BJ (cell line): Measurements from ENCODE around the gene LRTM2. TPM values are rescaled to one million over a fixed set of nuclear protein-coding genes. Genes with fewer than 3 reads are reported as not detected.

Experiments
- CTCF ChIA-PET: fragments of 350-600 bp; formaldehyde crosslinking; extraction: SDS; loops from one replicate; lab custom pipeline; 2021; ENCODE audit warnings: antibody characterized with exemption, inconsistent platforms; lab: Yijun Ruan, JAX
- POLR2A ChIA-PET: fragments of 300-600 bp; sonication (Branson Sonifier 250); formaldehyde crosslinking; extraction: SDS; loops from one replicate; lab custom pipeline; 2021; ENCODE audit warnings: antibody characterized with exemption; lab: Charles Lee
- DNase-seq: peaks from one replicate; pipeline ENCODE4 v3.0.0-alpha.2; 2011; ENCODE audit warnings: low read depth
- H3K27me3 ChIP-seq: 2 replicates; pipeline ENCODE4 v1.6.0; 2011; ENCODE audit warnings: low read length; ENCODE audit not compliant: control insufficient read depth, insufficient read depth
- H3K36me3 ChIP-seq: 2 replicates; pipeline ENCODE4 v1.5.1; 2011; ENCODE audit warnings: low read length; ENCODE audit not compliant: control insufficient read depth, insufficient read depth
- H3K4me3 ChIP-seq: 2 replicates; pipeline ENCODE4 v1.5.1; 2011; ENCODE audit warnings: low read depth, mild to moderate bottlenecking, control low read depth, low read length
- polyA plus RNA-seq: library from polyadenylated mRNA; depleted of rRNA; stranded (reverse); fragments of >200 nt; gene quantifications from 2 replicates; pipeline ENCODE4 v1.2.3, GENCODE V29; 2011
- TF ChIP-seq, protein P1 (sequence below): IDR thresholded peaks from 2 replicates; pipeline ENCODE4 v1.5.1; 2011; ENCODE audit warnings: low read depth, mild to moderate bottlenecking, control low read depth, inconsistent platforms, low read length, moderate library complexity; ENCODE audit not compliant: insufficient read depth

LRTM2 gene
- polyA plus RNA-seq, 1 experiment, result not detected

- Histone ChIP-seq H3K27me3 (peaks cover 21% of the 10 kb centered on the region), H3K4me3 (no peak overlapping the region), H3K36me3 (no peaks in the 10 kb centered on the region)
- ChIA-PET CTCF (no interaction called here), POLR2A (no interaction called here)
- DNase-seq, result no peak
- TF ChIP-seq, protein P1, sequence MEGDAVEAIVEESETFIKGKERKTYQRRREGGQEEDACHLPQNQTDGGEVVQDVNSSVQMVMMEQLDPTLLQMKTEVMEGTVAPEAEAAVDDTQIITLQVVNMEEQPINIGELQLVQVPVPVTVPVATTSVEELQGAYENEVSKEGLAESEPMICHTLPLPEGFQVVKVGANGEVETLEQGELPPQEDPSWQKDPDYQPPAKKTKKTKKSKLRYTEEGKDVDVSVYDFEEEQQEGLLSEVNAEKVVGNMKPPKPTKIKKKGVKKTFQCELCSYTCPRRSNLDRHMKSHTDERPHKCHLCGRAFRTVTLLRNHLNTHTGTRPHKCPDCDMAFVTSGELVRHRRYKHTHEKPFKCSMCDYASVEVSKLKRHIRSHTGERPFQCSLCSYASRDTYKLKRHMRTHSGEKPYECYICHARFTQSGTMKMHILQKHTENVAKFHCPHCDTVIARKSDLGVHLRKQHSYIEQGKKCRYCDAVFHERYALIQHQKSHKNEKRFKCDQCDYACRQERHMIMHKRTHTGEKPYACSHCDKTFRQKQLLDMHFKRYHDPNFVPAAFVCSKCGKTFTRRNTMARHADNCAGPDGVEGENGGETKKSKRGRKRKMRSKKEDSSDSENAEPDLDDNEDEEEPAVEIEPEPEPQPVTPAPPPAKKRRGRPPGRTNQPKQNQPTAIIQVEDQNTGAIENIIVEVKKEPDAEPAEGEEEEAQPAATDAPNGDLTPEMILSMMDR, result no peak
Observed at GRCh38 chr12:1829306-1829900, 9.0 kb downstream of the LRTM2 start.

- ChIA-PET POLR2A (no interaction called here), CTCF (no interaction called here)
- TF ChIP-seq, protein P1, result no peak
- Histone ChIP-seq H3K4me3 (no peak overlapping the region), H3K27me3 (peaks cover 17% of the 10 kb centered on the region), H3K36me3 (no peaks in the 10 kb centered on the region)
- no peak for DNase-seq
Observed at GRCh38 chr12:1830401-1830845, 10.1 kb downstream of the LRTM2 start.

- TF ChIP-seq, protein P1, result no peak
- no peak for DNase-seq
- no peaks in the 10 kb centered on the region for H3K36me3 ChIP-seq
- H3K4me3 ChIP-seq, result no peak overlapping the region
- peaks cover 12% of the 10 kb centered on the region for H3K27me3 ChIP-seq
- ChIA-PET CTCF (no interaction called here), POLR2A (no interaction called here)
Observed at GRCh38 chr12:1830981-1831963, 10.9 kb downstream of the LRTM2 start.

- TF ChIP-seq, protein P1, result no peak
- peaks cover 10% of the 10 kb centered on the region for H3K27me3 ChIP-seq
- CTCF ChIA-PET, result interaction anchor here (0.7 kb wide), 2 partner anchors 59 to 948 kb away, joined by 3 to 4 read pairs; no protein-coding TSS in a partner anchor
- no peak for DNase-seq
- H3K4me3 ChIP-seq, result no peak overlapping the region
- H3K36me3 ChIP-seq, result no peaks in the 10 kb centered on the region
- POLR2A ChIA-PET, result no interaction called here
Observed at GRCh38 chr12:1832801-1833595, 12.6 kb downstream of the LRTM2 start.
